Skeletal muscle tissue (tissue), 4 donors: ENCODE results near the gene CFAP90. TPM values are rescaled to one million over a fixed set of nuclear protein-coding genes. Genes with fewer than 3 reads are reported as not detected.

Experiments used
- H3K27ac ChIP-seq: one replicate; pipeline ENCODE4 v1.7.0; 2013; ENCODE audit warnings: mild to moderate bottlenecking, low read depth, low read length, inconsistent platforms
- H3K27me3 ChIP-seq, 3 donors: one replicate each; pipeline ENCODE4 v1.7.0; 2013; ENCODE audit warnings: low read length in 3 of 3; ENCODE audit not compliant: control insufficient read depth in 3 of 3, insufficient read depth in 3 of 3
- H3K36me3 ChIP-seq, 3 donors: one replicate each; pipeline ENCODE4 v1.7.0; 2013; ENCODE audit warnings: low read length in 3 of 3; ENCODE audit not compliant: control insufficient read depth in 3 of 3, insufficient read depth in 3 of 3
- H3K4me1 ChIP-seq, 3 donors: one replicate each; pipeline ENCODE4 v1.7.0; 2013; ENCODE audit warnings: low read length in 3 of 3, mild to moderate bottlenecking in 3 of 3; ENCODE audit not compliant: control insufficient read depth in 3 of 3, insufficient read depth in 3 of 3
- H3K4me3 ChIP-seq, 3 donors: one replicate each; pipeline ENCODE4 v1.7.0; 2013; ENCODE audit warnings: low read length in 3 of 3
- H3K9ac ChIP-seq, 3 donors: one replicate each; pipeline ENCODE4 v1.7.0; 2013; ENCODE audit warnings: low read length in 3 of 3, mild to moderate bottlenecking in 3 of 3, moderate library complexity in 2 of 3, low read depth in 1 of 3
- H3K9me3 ChIP-seq, 3 donors: one replicate each; pipeline ENCODE4 v1.7.0; 2013; ENCODE audit warnings: low read length in 3 of 3; ENCODE audit not compliant: control insufficient read depth in 3 of 3
- total RNA-seq: library from RNA; depleted of rRNA; stranded (reverse); fragments of >200 nt; gene quantifications from one replicate; pipeline ENCODE4 v1.2.3, GENCODE V29; 2014
- donor health status: Osteomylitis.

Gene CFAP90
- total RNA-seq, 1 donor from 2014 or later = 0.52 TPM

GRCh38 chr5:7828269-7828668, 22.7 kb downstream of the CFAP90 start:
- no peak overlapping the region for H3K9ac ChIP-seq
- H3K4me1 ChIP-seq = no peaks in the 10 kb centered on the region
- peaks cover 25 to 27% (median 27%) of the 10 kb centered on the region in 3 donors for H3K36me3 ChIP-seq
- no peaks in the 10 kb centered on the region for H3K27me3 ChIP-seq
- H3K27ac ChIP-seq = no peak overlapping the region
- H3K9me3 ChIP-seq = no peaks in the 10 kb centered on the region
- no peak overlapping the region for H3K4me3 ChIP-seq

GRCh38 chr5:7827610-7828009, 23.3 kb downstream of the CFAP90 start:
- Histone ChIP-seq H3K27me3 (no peaks in the 10 kb centered on the region), H3K36me3 (peaks cover 25 to 31% (median 27%) of the 10 kb centered on the region in 3 donors), H3K9ac (no peak overlapping the region), H3K4me3 (no peak overlapping the region), H3K9me3 (no peaks in the 10 kb centered on the region), H3K4me1 (no peaks in the 10 kb centered on the region), H3K27ac (no peak overlapping the region)

- Histone ChIP-seq H3K27me3 (peaks cover 0 to 3% (median 0%) of the 10 kb centered on the region in 3 donors), H3K9ac (no peak overlapping the region), H3K4me3 (no peak overlapping the region), H3K4me1 (peaks cover 0 to 4% (median 3%) of the 10 kb centered on the region in 3 donors), H3K9me3 (no peaks in the 10 kb centered on the region), H3K27ac (no peak overlapping the region), H3K36me3 (peaks cover 31 to 36% (median 31%) of the 10 kb centered on the region in 3 donors)
These were observed 25.3 kb downstream of the CFAP90 start for GRCh38 chr5:7825630-7826029.

- no peak overlapping the region for H3K4me3 ChIP-seq
These were observed 25.9 kb downstream of the CFAP90 start for GRCh38 chr5:7824995-7825394.

GRCh38 chr5:7823594-7823993, 27.3 kb downstream of the CFAP90 start:
- Histone ChIP-seq H3K36me3 (peaks cover 35 to 47% (median 37%) of the 10 kb centered on the region in 3 donors), H3K27ac (no peak overlapping the region), H3K27me3 (peaks cover 0 to 3% (median 0%) of the 10 kb centered on the region in 3 donors), H3K9ac (no peak overlapping the region), H3K4me3 (no peak overlapping the region), H3K9me3 (no peaks in the 10 kb centered on the region), H3K4me1 (peaks cover 0 to 4% (median 3%) of the 10 kb centered on the region in 3 donors)

More at GRCh38 chr5:7824995-7825394, 25.9 kb downstream of the CFAP90 start:
- no peak overlapping the region for H3K9ac ChIP-seq
- H3K4me1 ChIP-seq = peaks cover 0 to 4% (median 3%) of the 10 kb centered on the region in 3 donors
- H3K36me3 ChIP-seq = peaks cover 31 to 36% (median 31%) of the 10 kb centered on the region in 3 donors
- H3K9me3 ChIP-seq = no peaks in the 10 kb centered on the region
- H3K27ac ChIP-seq = no peak overlapping the region
- H3K27me3 ChIP-seq = peaks cover 0 to 3% (median 0%) of the 10 kb centered on the region in 3 donors

GRCh38 chr5:7822449-7822848, 28.5 kb downstream of the CFAP90 start:
- Histone ChIP-seq H3K4me3 (no peak overlapping the region), H3K4me1 (peaks cover 0 to 4% (median 3%) of the 10 kb centered on the region in 3 donors), H3K27ac (no peak overlapping the region), H3K9ac (no peak overlapping the region), H3K27me3 (peaks cover 0 to 3% (median 0%) of the 10 kb centered on the region in 3 donors), H3K9me3 (no peaks in the 10 kb centered on the region), H3K36me3 (peaks cover 35 to 47% (median 40%) of the 10 kb centered on the region in 3 donors)

- Histone ChIP-seq H3K4me1 (peaks cover 0 to 2% (median 2%) of the 10 kb centered on the region in 3 donors), H3K27me3 (peaks cover 0 to 3% (median 0%) of the 10 kb centered on the region in 3 donors), H3K36me3 (peaks cover 7 to 21% (median 17%) of the 10 kb centered on the region in 3 donors), H3K4me3 (no peak overlapping the region), H3K9ac (no peak overlapping the region), H3K27ac (no peak overlapping the region), H3K9me3 (no peaks in the 10 kb centered on the region)
These were observed 34.4 kb downstream of the CFAP90 start for GRCh38 chr5:7816535-7816901.

- Histone ChIP-seq H3K9me3 (no peaks in the 10 kb centered on the region), H3K36me3 (peaks cover 4 to 21% (median 16%) of the 10 kb centered on the region in 3 donors), H3K27me3 (no peaks in the 10 kb centered on the region), H3K4me3 (no peak overlapping the region), H3K9ac (no peak overlapping the region), H3K27ac (no peak overlapping the region), H3K4me1 (peaks cover 0 to 2% (median 2%) of the 10 kb centered on the region in 3 donors)
These were observed 34.9 kb downstream of the CFAP90 start for GRCh38 chr5:7815892-7816534.

- Histone ChIP-seq H3K27ac (no peak overlapping the region), H3K9me3 (no peaks in the 10 kb centered on the region), H3K4me1 (peaks cover 0 to 2% (median 2%) of the 10 kb centered on the region in 3 donors), H3K9ac (no peak overlapping the region), H3K36me3 (peaks cover 4 to 20% (median 15%) of the 10 kb centered on the region in 3 donors), H3K4me3 (no peak overlapping the region), H3K27me3 (no peaks in the 10 kb centered on the region)
These were observed 36.1 kb downstream of the CFAP90 start for GRCh38 chr5:7814816-7815215.

- H3K4me3 ChIP-seq = no peak overlapping the region
- H3K9me3 ChIP-seq = no peaks in the 10 kb centered on the region
- H3K27ac ChIP-seq = no peak overlapping the region
- no peaks in the 10 kb centered on the region for H3K27me3 ChIP-seq
- H3K36me3 ChIP-seq = peaks cover 0 to 11% (median 5%) of the 10 kb centered on the region in 3 donors
- H3K9ac ChIP-seq = no peak overlapping the region
- peaks cover 0 to 2% (median 2%) of the 10 kb centered on the region in 3 donors for H3K4me1 ChIP-seq
These were observed 37.4 kb downstream of the CFAP90 start for GRCh38 chr5:7813576-7813975.
